GOT3 (cell line): ENCODE results near the gene DDAH1.
"Not testable (repeated sequence)": the region's sequence is repeated elsewhere in the genome, so short reads cannot be mapped to it uniquely, and the experiment has no call there.

ENCODE experiments used
- DNase-seq: peaks from one replicate; lab custom pipeline; 2025; ENCODE audit warnings: mixed read lengths; lab: John Stamatoyannopoulos, UW

Gene DDAH1

GRCh38 chr1:85359874-85360721 is 104.9 kb downstream of the DDAH1 start:
- no peak for DNase-seq

- no peak for DNase-seq
Observed at GRCh38 chr1:85358702-85359438, 106.1 kb downstream of the DDAH1 start.

- no peak for DNase-seq
Observed at GRCh38 chr1:85357817-85358216, 107.1 kb downstream of the DDAH1 start.

GRCh38 chr1:85356130-85356529 is 108.8 kb downstream of the DDAH1 start:
- DNase-seq, result no peak

- no peak for DNase-seq
Observed at GRCh38 chr1:85352055-85352454, 112.9 kb downstream of the DDAH1 start.

GRCh38 chr1:85351202-85351828 is 113.6 kb downstream of the DDAH1 start:
- DNase-seq, result no peak

GRCh38 chr1:85349224-85349623 is 115.7 kb downstream of the DDAH1 start:
- no peak for DNase-seq

GRCh38 chr1:85347908-85348307 is 117.1 kb downstream of the DDAH1 start:
- no peak for DNase-seq

- DNase-seq, result not testable (repeated sequence)
Observed at GRCh38 chr1:85347275-85347674, 117.7 kb downstream of the DDAH1 start.

GRCh38 chr1:85344256-85344694 is 120.7 kb downstream of the DDAH1 start:
- DNase-seq, result no peak

- no peak for DNase-seq
Observed at GRCh38 chr1:85343612-85344255, 121.2 kb downstream of the DDAH1 start.

GRCh38 chr1:85343213-85343611 is 121.7 kb downstream of the DDAH1 start:
- DNase-seq, result no peak

GRCh38 chr1:85342207-85342606 is 122.8 kb downstream of the DDAH1 start:
- DNase-seq, result no peak

- no peak for DNase-seq
Observed at GRCh38 chr1:85340427-85340826, 124.5 kb downstream of the DDAH1 start.

GRCh38 chr1:85339656-85340399 is 125.1 kb downstream of the DDAH1 start:
- DNase-seq, result no peak

- no peak for DNase-seq
Observed at GRCh38 chr1:85339089-85339488, 125.9 kb downstream of the DDAH1 start.

- no peak for DNase-seq
Observed at GRCh38 chr1:85334962-85335361, 130.0 kb downstream of the DDAH1 start.

GRCh38 chr1:85333186-85333585 is 131.8 kb downstream of the DDAH1 start:
- DNase-seq, result no peak

GRCh38 chr1:85332575-85332974 is 132.4 kb downstream of the DDAH1 start:
- DNase-seq, result no peak

- DNase-seq, result no peak
Observed at GRCh38 chr1:85330711-85331290, 134.2 kb downstream of the DDAH1 start.

GRCh38 chr1:85330214-85330631 is 134.7 kb downstream of the DDAH1 start:
- DNase-seq, result no peak
